ENCODE data around the gene BBS4.

The BBS4 gene

DNA sequence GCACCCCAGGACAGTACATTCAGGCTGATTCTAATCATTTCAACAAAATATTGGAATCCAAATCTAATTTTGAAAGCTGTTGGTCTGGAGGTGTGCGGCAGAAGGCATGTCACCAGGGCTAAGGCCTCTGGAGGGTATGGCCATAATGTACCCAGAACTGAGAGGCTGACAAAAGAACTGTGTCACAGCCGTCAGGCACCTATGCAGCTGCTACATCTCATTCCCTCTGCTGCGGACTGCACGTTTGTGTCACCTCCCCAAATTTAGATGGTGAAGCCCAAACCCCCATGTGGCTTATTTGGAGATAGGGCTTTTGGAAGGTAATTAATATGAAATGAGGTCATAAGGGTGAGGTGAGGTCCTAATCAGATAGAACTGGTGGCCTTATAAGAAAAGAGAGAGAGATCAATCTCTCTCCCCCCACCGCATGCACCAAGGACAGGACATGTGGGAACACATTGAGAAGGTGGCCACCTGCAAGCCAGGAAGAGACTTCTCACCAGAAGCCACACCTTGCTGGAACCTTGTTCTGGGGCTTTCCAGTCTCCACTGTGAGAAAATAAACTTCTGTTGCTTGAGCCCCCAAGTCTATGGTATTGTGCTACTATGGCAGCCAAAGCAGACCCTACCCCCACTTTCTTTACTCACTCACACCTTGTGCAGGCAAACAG lies 74.7 kb downstream of the BBS4 start:
- DNase-seq: no peak

- DNase-seq: no peak
Measured at GRCh38 chr15:72764656-72765055, 78.6 kb downstream of the BBS4 start.

- DNase-seq: no peak
Measured at GRCh38 chr15:72766025-72766424, 80.0 kb downstream of the BBS4 start.

DNA sequence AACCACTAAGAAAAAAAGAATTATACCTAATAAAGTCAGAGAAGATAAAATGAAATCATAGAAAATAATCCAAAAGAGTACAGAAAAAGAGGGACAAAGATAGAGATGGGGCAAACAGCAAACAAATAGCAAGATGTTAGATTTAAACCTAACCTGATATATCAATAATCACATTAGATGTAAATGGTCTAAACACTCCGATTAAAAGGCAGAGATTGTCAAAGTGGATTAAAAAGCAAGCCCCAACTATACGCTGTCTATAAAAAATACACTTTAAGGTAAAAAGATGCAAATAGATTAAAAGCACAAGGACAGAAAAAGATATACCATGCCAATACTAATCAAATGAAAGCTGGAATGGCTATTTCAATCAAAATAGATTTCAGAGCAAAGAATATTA lies 80.8 kb downstream of the BBS4 start:
- DNase-seq: no peak

GRCh38 chr15:72770673-72771328 lies 84.8 kb downstream of the BBS4 start:
- DNase-seq: no peak

GRCh38 chr15:72771329-72771725 lies 85.3 kb downstream of the BBS4 start:
- DNase-seq: no peak

GRCh38 chr15:72774696-72775383 lies 88.8 kb downstream of the BBS4 start:
- DNase-seq: no peak

GRCh38 chr15:72778796-72779195 lies 92.8 kb downstream of the BBS4 start:
- DNase-seq: no peak

GRCh38 chr15:72781631-72782030 lies 95.6 kb downstream of the BBS4 start:
- no peak for DNase-seq

DNA sequence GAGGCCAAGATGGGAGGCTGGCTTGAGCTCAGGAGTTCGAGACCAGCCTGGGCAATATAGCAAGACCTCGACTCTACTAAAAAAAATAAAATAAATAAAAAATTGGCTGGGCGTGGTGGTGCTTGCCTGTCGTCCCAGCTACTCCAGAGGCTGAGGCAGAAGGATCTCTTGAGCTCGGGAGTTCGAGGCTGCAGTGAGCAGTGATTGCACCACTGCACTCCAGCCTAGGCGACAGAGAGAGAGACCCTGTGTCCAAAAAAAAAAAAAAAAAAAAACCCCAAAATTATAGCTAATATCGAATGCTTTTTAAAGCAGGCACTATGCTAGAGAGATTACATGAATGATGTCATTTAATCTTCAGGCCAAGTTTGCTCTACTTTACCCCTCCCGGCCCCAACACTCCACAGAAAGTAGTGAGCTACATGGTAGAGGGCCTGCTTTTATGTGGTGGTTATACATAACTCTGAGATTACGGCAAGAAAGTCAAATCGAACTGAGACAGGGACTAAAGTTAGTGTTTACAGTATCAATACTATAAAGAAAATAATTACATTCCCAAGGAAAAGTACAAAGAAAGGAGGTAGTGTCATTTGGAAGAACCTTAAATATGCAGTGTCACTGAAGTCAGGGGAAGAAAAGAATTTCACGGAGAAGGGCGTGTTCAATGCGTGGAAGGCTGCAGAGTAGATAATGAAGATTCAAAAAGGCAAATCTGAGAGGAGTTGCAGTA lies 96.4 kb downstream of the BBS4 start:
- no peak for DNase-seq

DNA sequence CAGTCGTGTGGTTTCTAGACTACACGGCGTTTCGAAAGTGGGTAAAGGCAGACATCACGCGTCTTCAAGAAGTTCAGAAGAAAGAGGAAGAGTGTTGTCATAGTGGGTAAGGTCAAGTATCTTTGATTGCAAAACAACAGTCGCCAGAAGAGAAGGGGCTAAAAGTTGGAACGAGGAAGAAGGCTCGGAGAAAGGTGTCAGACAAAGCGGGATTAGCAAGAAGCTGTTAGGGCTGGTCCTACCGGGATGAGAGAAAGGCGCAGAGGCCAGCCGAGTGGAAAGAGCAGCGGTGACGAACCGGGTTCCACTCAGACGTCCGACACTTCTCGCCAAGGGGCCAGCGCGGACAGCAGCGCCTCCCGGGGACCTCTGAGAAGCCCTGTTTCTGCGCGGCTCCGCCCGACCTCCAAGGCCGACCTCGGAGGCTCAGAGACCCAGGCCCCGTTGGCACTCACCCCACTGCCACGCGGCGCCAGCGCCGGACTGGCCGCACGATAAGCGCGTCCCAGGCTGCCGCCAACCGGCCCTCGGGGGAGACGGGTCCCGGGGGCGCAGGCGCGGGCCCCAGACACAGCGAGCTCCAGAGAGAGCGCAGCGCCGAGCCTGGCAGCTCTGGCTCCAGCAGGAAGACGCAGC lies 97.1 kb downstream of the BBS4 start:
- no peak for DNase-seq

GRCh38 chr15:72783640-72784455 lies 97.8 kb downstream of the BBS4 start, which contains the start of gene ADPGK:
Gene ADPGK (minus strand): TSS chr15:72783758. CDS start chr15:72783691, 67 bp downstream.
- DNase-seq: peak; percentile 99

DNA sequence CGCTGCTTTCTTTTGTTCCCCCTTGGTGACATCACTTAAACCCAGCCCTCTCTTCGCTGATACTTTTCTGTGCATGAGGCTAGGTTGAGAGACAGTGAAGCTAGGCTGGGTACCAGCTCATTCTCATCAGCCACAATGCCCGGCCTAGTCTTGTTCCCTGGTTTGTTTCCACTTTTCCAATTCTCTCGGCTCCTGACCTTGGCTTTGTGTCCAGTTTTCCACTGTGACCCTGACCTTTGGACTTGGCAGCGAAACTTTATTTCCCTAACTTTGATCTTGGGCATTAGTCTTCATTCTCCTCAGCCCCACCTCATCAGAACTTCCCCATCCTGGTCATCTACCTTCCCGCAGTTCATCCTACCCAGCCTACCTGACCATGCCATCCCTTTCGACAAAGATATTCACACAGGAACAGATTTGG lies 98.5 kb downstream of the BBS4 start:
- DNase-seq: no peak

DNA sequence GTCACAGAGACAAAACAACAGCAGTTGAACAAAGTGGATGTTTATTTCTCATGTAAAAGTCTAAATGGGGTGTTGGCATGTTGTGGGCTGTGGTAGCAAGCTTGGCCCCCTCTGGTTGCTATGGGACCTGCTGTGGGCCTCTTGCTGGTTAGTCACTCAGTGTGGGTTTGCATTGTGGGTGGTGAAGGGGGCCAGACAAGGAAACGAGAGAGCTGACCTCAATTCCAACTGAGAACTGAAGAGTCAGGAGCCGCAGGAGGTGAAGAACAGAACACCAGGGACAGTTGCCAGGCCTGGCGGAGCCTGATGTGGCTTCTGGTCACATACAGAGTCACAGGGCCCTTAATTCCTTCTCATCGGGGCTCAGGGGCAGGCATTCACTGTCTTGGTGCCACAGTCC lies 99.4 kb downstream of the BBS4 start:
- DNase-seq: no peak

DNA sequence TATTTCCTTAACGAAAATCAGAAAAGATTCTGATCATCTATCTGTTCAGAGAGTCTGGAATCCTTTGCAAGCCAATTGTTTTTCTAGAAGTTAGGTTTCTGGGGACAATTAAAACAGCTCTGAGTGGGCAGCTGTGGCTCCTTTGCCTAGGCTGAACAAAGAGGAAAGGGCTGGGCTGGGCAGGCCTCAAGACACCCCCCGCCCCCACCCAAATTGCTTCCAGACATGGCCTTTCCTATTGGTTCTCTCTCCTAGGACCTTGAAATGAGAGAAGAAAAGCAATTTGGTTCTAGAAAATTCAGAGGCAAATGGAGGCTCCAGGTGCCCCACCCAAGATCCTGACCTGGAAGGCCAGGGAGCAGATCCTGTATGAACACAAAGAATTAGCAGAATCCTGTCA lies 99.8 kb downstream of the BBS4 start:
- no peak for DNase-seq

- DNase-seq: no peak
Measured at GRCh38 chr15:72786242-72786641, 100.2 kb downstream of the BBS4 start.

DNA sequence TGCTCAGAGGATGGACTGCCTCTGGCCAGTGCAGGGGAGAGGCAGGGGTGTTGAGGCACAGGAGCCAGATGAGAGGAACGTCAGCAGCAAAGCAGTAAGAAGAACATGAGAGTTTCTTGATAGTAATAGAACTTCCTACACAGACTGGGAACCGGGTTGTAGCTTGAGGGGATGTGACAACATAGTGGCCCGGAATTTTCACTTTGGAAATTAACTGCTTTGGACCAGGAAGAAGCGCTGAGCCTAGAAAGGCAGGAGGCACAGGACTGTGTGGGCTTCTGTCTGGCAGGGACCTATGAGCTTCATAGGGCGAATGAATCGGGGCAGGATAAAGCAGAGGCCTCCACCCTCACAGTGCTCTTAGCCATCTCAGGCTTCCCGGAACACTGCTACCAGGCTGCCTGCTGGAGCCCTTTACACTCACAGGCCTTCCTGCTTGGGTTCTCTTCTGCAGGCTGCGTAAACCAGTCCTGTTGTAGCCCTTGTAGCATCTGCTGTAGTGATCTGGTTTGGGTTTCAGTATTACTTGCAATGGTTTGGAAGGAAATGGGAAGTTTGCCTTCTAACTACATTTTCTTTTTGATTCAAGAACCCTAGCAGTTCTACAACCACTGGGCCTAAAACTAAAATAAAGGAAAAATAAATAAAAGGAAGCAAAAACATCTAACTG lies 100.8 kb downstream of the BBS4 start:
- no peak for DNase-seq

DNA sequence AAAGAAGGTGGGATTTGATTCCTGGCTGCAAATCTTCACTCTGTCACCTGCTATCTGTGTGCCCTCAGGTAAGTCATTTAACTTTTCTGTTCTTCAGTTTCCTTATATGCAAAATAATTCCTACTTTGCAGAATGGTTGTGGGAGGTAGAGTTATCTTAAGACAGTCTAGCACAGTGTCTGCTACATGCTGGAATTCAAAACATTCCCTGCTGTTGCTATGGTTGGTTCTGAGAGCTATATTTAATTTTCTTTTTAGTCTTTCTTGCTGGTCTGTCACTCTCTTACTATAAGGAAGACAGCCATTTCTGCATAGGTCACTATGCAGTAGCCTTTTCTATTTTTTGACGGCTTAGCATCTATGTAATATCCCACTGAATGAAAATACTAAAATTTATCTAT lies 101.5 kb downstream of the BBS4 start:
- DNase-seq: no peak

Data from right kidney (tissue), 1 donor.